ENCODE measurements around the gene LRRC7.
"Not testable (repeated sequence)": the region's sequence is repeated elsewhere in the genome, so short reads cannot be mapped to it uniquely, and the experiment has no call there.

LRRC7 gene

DNA sequence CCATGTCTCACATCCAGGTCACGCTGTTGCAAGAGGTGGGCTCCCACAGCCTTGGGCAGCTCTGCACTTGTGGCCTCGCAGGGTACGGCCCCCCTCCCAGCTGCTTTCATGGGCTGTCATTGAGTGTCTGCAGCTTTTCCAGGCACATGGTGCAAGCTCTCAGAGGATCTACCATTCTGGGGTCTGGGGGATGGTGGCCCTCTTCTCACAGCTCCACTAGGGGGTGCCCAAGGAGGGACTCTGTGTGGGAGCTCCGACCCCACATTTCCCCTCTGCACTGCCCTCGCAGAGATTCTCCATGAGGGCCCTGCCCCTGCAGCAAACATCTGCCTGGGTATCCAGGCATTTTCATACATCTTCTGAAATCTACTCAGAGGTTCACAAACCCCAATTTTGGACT lies 219.4 kb downstream of the LRRC7 start:
- no peak for DNase-seq

DNA sequence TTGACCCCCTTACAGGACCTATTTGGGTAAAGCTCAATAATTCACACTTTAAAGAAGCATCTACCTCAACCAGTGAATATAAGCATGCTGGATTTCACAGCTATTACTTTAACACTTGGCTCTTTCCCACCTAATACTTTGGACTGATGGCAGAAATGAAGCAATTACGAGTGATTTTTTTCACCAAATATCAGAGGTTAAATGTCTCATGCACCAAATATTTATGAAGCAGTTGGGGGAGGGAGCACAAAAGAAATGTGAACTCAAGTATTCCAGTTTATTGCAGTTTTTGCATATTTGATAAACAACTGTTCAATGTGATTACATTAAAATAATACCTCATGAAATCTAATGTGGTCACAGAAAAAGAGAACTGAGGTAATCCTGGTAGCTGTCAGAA lies 223.6 kb downstream of the LRRC7 start:
- no peak for DNase-seq

DNA sequence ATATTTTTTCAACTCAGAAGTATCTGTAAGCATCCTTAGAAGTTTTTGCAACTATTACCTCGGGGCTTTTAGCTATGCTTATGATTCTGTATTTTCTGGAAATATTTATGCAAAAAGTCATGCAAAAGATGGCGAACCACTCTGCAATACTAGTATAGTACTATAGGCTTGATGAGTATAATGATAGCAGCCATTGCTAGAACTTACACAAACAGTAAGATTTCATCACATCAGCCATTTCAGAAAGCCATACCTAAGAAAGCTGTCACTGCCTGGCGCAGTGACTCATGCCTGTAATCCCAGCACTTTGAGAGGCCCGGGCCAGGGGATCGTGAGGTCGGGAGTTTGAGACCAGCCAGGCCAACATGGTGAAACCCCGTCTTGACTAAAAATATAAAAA lies 227.1 kb downstream of the LRRC7 start:
- no peak for DNase-seq

DNA sequence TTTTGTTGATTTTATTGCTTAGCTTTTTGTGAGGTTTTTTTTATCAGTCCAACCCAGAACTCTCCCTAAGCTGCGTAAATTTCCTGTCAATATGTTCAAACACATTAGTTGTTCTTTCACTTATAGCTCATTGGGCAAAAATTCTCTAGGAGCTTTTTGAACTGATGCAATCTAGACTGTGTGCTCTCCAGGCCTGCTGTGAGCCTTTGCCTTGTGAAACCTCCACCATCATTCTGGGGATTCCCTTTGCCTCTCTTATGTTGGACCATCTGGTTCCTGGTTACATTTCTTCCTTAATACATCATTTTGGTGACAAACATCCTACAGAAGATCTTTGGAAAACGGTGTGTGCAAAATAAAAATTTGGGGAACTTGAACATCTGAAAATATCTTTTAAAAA lies 247.2 kb downstream of the LRRC7 start:
- DNase-seq, result no peak

DNA sequence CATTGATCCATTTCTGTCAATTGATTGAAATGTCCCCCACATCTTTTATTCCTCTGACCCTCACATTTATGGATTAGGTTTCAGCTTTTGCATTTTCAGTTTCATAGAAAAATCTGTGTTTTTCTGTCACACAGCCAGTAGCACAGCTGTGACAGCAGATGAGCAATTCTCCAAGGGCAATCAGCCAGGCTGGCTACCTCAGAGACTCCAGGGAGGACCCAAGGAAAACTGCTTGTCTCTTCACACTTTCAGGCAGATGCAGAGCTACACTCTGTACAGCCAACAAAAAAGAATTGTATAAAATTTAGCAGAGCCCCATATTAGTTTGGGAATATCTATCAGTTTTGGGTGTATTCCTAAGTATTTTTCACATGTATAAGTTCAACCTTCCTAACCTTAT lies 257.2 kb downstream of the LRRC7 start:
- DNase-seq, result no peak

DNA sequence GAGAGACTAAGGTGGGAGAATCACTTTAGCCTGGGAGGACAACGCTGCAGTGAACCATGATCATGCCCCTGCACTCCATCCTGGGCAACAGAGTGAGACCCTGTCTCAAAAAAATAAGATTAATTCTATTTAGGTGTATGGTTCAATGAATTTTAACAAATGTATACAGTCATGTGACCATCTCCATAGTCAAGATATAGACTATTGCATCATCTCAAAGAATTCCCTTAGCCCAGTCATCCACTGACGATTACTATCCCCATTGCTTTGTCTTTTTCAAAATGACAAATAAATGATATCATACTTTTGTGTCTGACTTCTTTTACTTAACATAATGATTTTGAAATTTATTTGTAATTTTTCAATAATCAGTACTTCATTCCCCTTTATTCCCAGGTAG lies 260.0 kb downstream of the LRRC7 start:
- no peak for DNase-seq

DNA sequence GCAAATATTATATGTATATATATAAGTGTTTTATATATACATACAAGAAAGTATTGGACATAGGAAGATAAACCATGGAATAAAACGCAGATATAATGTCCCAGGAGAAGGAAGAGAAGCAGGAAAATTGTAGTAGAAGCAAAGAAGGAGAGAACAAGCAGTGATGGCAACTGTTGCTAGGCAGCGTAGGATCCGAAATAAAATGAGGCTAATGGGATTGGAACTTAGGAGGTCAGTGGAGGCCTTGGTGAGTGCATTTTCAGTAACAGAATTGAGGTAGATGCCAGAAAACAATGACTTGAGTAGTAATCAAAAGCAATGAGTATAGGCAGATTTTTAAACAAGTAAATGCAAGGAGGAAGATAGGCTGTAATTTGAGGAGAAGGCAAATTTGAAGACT lies 265.8 kb downstream of the LRRC7 start:
- no peak for DNase-seq

DNA sequence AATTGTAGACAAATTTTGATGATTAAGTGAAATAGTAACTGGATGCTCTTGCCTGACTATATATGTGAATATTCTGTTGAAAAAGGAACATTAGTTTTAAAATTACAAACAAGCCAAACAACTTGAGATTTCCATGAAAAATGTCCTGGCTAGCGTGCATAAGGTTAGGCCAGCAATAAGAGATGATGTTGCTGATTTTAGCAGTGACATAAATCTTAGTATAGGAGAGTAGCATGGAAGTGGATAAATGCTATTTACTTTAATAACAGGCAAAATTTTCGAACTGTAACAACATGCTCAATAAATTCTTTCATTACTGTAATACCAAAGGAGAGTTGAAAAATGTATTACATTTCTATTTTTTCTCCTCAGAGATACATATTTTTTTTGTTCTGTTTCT lies 266.6 kb downstream of the LRRC7 start:
- DNase-seq, result no peak

DNA sequence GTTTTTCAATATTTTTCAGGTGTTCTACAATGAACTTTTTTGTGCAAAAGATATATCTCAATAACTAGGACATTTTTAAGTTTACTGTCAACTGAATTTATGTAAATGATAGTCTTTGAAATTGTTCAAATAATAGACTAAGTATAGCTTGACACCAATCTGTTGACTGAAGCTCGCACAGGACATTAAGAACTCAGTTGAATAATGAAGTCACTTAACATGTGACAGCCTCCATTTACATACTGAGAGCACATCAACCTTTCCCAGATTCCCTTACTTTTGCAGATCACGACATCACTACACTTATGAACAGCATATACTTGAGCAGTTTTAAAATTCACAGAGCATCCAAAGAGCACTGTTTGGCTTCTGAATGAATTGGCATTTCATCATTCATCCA lies 268.2 kb downstream of the LRRC7 start:
- no peak for DNase-seq

DNA sequence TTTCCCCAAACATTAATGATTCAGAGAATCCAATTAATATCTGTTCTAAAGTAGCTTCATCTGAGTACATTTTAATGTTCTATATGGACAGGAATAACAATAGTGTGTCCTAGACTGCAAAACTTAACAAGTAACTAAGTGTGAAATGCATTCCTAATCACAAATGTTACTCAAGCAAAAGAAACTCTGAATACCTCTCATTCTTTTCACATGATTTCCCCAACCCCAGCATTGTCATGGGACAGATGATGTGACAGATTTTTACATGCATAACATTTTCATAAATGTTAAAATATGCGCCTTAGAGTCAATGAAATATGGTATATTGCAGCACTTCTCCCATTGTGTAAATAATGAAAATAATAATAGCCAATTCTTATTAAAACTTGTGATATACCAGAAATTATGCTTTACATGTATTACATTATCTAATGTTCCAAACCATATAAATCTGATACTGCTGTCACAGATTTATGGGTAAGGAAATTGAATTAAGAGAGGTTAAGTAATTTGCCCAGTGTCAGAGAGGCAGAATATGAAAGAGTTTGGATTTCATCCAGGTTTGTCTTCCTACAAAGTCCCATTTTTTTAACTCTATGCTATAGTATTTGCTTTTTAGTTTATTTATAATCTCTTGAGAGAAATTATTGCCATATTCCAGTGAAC lies 269.4 kb downstream of the LRRC7 start:
- no peak for DNase-seq

DNA sequence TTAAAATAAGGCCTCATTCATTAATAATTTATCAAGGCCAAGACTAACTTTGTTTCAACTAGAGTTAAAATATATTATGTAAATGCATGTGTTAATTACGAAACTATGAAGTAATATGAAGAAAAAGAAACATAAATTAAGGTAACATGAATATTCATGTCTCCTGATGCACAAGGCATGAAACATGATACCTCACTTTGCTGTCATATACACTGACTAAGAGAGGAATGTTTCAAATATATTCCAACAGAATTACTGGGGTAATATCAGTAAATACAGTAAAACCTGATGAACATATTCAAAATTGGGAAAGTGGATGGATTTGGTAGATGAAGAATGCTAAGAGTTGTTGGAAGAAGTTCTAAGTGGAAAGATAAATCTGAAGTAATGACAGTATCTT lies 274.6 kb downstream of the LRRC7 start:
- DNase-seq, result no peak

DNA sequence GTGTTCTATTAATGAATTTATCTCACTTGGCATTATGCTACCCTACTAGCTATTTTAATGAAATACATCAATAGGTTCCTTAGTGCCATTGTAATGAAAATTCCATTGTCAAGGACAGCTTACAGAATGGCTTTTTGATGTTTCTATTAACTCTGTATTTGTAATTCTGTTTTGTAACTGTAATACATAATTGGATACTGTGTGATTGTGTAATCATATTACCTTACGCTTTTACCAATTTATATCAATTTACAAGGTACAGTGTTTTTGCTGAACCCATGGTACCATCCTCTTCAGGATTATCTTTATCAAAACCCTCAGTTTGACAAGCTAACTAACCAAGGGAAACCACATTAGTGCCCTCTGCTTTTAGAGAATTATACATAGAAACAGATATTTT lies 277.9 kb downstream of the LRRC7 start:
- DNase-seq, result no peak

DNA sequence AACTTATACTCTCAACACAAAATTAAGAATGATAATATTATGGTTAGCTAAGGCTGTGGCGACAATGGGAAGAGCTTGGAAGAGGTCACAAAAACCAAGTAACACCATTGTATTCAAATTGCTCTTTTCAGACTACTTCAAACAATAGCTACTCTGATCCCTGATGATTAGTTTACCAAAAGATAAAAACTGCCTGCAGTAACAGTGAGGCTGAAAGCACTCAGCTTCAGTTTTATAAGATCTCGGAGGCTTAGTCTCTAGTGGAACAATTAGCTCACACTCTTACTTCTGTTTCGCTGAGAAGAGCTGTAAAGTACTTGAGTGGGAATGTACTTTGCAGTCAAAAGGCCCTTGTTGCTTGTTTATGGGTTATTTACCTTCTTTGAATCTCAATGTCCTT lies 278.5 kb downstream of the LRRC7 start:
- DNase-seq, result no peak

DNA sequence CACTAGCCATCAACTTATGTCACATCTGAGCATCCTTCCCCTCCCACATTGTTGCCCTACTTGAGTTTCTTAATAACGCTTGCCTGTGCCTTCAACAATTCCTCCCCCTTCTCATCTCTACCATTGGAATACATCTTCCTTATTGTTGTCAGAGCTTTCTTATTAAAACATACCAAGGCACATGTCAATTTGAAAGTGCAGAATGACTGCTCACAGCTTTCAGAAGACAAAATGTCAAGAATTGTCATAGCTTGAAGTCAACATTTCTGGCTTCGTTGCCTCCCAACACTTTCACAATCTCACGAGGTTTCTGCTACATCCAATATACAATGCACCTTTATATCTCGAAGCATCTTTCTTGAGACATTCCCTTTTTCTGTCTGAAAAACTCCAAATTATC lies 279.9 kb downstream of the LRRC7 start:
- DNase-seq, result no peak

DNA sequence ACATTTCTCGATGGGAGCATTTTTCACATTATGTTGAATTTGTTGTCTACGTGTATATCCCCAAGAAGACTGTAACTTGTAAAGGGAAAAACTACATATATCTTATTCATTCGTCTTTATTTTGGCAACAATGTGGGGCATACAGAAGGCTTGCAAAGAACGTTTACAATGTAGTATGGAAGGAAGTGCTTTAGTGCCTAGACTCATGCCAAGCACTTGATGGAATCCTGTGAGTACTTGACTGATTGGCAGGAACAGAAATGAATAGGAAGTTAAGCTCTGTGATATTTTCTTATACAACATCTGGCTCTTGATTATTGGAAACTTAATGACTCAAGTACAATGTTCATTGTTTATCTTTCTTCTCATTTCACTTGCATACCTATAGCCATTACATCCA lies 284.4 kb downstream of the LRRC7 start:
- no peak for DNase-seq

DNA sequence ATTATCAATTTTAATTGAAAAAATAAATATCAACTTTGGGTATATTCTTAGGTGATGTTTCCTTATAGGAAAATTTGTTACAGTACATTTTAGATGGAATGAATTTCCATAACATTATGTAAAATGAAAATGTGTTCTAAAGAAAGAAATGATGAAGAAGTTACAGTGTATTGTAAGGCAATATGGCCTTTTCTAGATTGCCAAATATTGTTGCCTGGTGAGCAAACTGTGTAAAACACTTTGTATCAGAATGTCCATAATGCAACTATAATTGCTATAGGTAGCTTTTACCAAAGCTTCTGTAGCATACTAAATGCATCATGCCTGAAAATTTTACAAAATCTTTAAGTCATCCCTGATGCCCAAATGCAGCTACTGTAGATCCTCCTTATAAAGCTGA lies 285.0 kb downstream of the LRRC7 start:
- DNase-seq, result no peak

DNA sequence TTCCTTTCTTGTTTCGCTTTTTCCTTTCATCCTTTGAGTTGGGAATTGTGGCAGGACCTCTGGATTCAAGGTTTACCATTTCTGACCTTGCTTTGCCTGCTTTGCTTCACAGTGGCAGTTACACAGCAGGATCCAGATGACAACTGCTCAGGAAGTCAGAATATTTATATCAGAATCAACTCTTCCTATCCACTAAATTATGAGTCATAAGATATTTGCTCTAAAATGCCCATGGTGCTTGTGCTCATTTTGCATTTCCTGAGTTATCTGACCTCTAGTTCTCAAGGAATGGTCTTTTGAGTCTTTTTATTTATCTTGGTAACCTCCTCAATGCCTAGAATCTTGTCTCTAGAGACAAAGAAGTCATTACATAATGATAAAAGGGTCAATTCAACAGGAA lies 290.8 kb downstream of the LRRC7 start:
- no peak for DNase-seq

DNA sequence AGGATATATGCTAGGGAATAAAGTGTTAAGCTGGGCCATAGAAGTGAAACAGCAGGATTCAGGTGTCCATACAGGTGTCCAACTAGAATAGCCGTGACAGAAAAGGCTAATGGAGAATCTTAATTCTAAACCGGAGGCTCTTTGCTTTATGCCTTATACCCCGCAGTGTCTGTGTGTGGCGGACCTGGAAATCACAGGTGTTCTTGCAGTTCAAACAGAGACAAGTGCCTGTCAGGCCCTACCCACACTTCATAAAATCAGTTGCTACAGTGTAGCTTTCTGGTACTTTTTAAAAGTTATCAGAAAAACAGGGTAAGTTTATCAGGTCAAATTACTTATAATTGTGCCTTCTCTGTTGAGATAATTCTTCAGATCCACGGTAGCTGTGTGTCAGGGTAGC lies 293.9 kb downstream of the LRRC7 start:
- DNase-seq, result no peak

DNA sequence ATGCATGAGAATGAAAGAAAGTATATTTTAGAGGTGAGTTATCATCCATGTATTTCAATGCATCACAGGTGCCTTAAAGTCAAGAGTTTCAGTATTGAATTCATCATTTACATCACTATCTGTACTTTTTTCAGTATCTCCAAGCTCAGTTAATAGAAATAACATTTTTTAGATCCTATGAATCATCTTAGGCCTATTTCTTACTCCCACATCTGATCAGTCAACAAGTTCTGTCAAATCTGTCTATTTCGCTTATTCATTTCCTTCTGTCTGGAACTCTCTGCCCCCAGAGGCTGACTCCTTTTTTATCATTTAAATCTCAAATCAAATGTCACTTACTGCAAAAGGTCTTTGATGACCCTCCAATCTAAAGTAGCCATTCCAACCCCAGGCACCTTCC lies 295.2 kb downstream of the LRRC7 start:
- no peak for DNase-seq

DNA sequence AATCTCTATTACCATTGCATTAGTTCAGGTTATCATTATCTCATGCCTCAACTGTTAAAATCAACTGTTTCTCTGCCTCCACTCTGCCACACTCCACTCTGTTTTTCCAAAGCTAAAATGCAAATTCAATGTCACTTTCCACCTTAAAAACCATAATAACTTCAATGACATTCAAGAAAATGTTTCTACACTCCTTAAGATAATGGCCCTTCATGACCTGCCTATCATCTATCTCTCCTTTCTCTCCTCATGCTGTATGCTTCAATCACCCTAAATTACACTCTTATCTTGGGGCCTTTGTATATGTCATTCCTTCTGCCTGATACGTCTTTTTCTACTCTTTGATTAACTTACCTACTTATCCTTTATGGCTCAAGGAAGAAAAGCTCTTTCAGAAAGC lies 296.0 kb downstream of the LRRC7 start:
- DNase-seq, result no peak

DNA sequence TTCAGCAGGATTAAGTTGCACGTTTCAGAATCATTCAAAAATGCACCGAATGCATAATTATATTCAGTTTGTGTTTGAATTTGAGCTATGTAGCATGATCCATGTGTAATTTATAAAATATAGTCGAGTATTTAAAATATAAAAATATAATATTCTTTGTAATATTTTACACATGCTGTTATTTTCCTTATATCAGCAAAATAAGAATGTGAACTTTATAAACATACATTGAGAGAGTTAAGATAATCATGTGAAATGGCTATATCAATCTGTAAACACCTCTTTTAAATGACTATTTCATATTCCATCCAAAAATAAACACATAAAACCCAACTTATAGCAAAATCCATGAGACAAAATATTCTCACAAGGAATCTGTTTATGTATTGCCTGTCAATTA lies 303.7 kb downstream of the LRRC7 start:
- no peak for DNase-seq

DNA sequence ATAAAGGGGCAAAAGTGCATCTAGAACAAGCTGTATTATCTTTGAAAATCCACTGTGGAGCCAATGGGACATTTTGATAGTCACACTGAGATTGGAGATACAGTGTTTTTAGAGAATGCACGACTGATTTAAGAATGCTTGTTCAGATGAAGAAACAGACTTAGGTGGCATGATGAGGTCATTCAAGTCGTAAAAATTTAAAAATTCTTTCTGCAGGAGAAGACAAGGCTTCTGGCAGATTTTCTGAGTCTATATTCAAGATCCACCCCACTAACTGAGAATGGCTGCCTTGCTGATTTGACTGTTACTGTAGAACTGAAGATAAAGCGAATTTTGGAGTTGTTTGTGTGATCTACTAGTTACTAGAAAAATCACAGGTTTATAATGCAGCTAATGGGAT lies 310.6 kb downstream of the LRRC7 start:
- DNase-seq, result no peak

DNA sequence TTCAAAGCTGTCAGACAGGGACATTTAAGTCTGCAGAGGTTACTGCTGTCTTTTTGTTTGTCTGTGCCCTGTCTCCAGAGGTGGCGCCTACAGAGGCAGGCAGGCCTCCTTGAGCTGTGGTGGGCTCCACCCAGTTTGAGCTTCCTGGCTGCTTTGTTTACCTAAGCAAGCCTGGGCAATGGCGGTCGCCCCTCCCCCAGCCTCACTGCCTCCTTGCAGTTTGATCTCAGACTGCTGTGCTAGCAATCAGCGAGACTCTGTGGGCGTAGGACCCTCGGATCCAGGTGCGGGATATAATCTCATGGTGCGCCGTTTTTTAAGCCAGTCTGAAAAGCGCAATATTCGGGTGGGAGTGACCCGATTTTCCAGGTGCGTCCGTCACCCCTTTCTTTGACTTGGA lies 320.3 kb downstream of the LRRC7 start:
- DNase-seq, result not testable (repeated sequence)

DNA sequence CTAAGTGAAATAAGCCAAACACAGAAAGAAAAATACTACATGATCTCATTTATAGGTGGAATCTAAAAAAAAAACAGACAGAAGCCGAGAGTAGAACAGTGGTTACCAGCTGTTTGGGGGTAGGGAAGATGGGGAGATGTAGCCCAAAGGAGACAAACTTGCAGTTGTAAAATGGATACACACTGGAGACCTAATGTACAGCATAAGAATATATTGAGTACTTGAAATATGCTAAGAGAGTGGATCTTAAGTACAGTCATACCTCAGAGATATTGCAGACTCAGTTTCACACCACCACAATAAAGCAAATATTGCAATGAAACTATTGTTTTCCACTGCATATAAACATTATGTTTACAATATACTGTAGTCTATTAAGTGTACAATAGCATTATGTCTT lies 320.9 kb downstream of the LRRC7 start:
- no peak for DNase-seq

DNA sequence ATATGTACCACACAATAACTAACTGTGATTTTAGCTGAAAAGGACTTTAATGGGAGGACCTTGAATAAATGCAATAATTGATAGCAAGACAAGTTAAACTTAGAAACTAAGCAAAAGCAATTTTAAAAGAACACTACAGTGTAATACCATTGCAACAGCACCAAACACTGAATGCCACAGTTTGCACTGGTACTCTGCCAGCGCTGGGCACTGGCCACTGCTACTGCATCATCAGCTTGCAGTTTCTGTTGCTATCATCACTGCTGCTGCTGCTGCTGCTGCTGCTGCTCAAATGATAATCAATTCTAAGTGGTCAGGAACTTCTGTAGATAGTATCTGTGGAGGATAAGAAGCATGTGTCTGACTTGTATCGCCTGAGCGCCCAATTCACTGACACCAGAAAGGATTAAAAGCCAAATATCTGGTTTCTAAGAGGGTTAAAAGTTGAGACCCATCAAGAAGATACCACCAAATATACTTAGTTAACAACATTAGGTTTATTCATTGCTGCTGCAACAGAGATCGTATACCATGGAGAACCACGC lies 330.8 kb downstream of the LRRC7 start:
- no peak for DNase-seq
